Measurements from ENCODE around the gene TXNRD1.

- TF ChIP-seq EZH2 (IDR thresholded peaks at IDR 0.05; ENCODE audit: insufficient read depth, low read length) (no peak), CTCF (IDR thresholded peaks at IDR 0.05; ENCODE audit: insufficient read depth, low read depth, low read length) (no peak)
These were observed 129.9 kb downstream of the TXNRD1 start for GRCh38 chr12:104345234-104346066.

All from astrocyte (in vitro differentiated cells and primary cell).